WTC11 (cell line): ENCODE measurements around the gene TP53I13. TPM values are rescaled to one million over a fixed set of nuclear protein-coding genes. Genes with fewer than 3 reads are reported as not detected.

Source experiments
- ATAC-seq: fragments of 200-7000 bp; cut with Tn5 transposase; 2 replicates; pipeline ENCODE4 v1.10.0; 2021; ENCODE audit warnings: mild to moderate bottlenecking, moderate library complexity
- CTCF ChIA-PET: fragments of 300-600 bp; sonication (Branson Sonifier 250); formaldehyde crosslinking; loops from one replicate; lab custom pipeline; 2021; ENCODE audit warnings: antibody characterized with exemption; lab: Charles Lee
- POLR2A ChIA-PET: fragments of 350-600 bp; sonication (Branson Sonifier 250); formaldehyde crosslinking; loops from one replicate; lab custom pipeline; 2021; ENCODE audit warnings: antibody characterized with exemption; lab: Charles Lee
- DNase-seq: peaks from one replicate; pipeline ENCODE4 v3.0.0; 2021; ENCODE audit warnings: low spot score
- H3K27ac Mint-ChIP-seq: 2 replicates; pipeline ENCODE4 v1.8.0; 2021; ENCODE audit warnings: mixed read lengths
- H3K27me3 Mint-ChIP-seq: 2 replicates; pipeline ENCODE4 v1.8.0; 2021; ENCODE audit warnings: low read depth, mild to moderate bottlenecking, moderate library complexity, mixed read lengths
- H3K36me3 Mint-ChIP-seq: 2 replicates; pipeline ENCODE4 v1.8.0; 2021; ENCODE audit warnings: mixed read lengths
- H3K4me1 Mint-ChIP-seq: 2 replicates; pipeline ENCODE4 v1.8.0; 2022; ENCODE audit warnings: mixed read lengths
- H3K4me3 Mint-ChIP-seq: 2 replicates; pipeline ENCODE4 v1.8.0; 2021; ENCODE audit warnings: mild to moderate bottlenecking, moderate library complexity, mixed read lengths
- H3K9me3 Mint-ChIP-seq: 2 replicates; pipeline ENCODE4 v1.8.0; 2021; ENCODE audit warnings: mixed read lengths
- ATF1 ChIP-seq: sonication (generic); formaldehyde crosslinking; IDR thresholded peaks from 2 replicates; pipeline ENCODE4 v1.8.1; 2023; ENCODE audit warnings: mild to moderate bottlenecking, moderate library complexity, missing genetic modification reagents
- ATF2 ChIP-seq: sonication (generic); formaldehyde crosslinking; IDR thresholded peaks from 2 replicates; pipeline ENCODE4 v1.8.1; 2022; ENCODE audit warnings: low read depth, missing genetic modification reagents, borderline replicate concordance
- ELF4 ChIP-seq: sonication (generic); formaldehyde crosslinking; IDR thresholded peaks from 2 replicates; pipeline ENCODE4 v1.8.1; 2022; ENCODE audit warnings: low read depth, mild to moderate bottlenecking, moderate library complexity, missing genetic modification reagents
- ESRRA ChIP-seq: sonication (generic); formaldehyde crosslinking; IDR thresholded peaks from 2 replicates; pipeline ENCODE4 v1.8.1; 2022; ENCODE audit warnings: mild to moderate bottlenecking, missing genetic modification reagents, borderline replicate concordance
- FOXK1 ChIP-seq: sonication (generic); formaldehyde crosslinking; IDR thresholded peaks from 2 replicates; pipeline ENCODE4 v1.8.0; 2022; ENCODE audit warnings: mild to moderate bottlenecking, moderate library complexity, missing genetic modification reagents
- MAX ChIP-seq: sonication (generic); formaldehyde crosslinking; IDR thresholded peaks from 2 replicates; pipeline ENCODE4 v1.8.0; 2022; ENCODE audit warnings: mild to moderate bottlenecking, missing genetic modification reagents
- NFATC4 ChIP-seq: fragments of 250-450 bp; sonication (Bioruptor Pico); IDR thresholded peaks from 2 replicates; pipeline ENCODE4 v1.9.0; 2021; ENCODE audit warnings: mild to moderate bottlenecking
- NR1H2 ChIP-seq: sonication (generic); formaldehyde crosslinking; IDR thresholded peaks from 2 replicates; pipeline ENCODE4 v1.9.0; 2021; ENCODE audit warnings: mild to moderate bottlenecking, moderate library complexity, missing genetic modification reagents
- SMAD3 ChIP-seq: sonication (generic); formaldehyde crosslinking; IDR thresholded peaks from 2 replicates; pipeline ENCODE4 v1.8.0; 2022; ENCODE audit warnings: missing genetic modification reagents, mild to moderate bottlenecking, borderline replicate concordance
- STAT6 ChIP-seq: sonication (generic); formaldehyde crosslinking; conservative IDR thresholded peaks from 2 replicates; pipeline ENCODE4 v1.8.1; 2023; ENCODE audit warnings: mild to moderate bottlenecking, low read depth, missing genetic modification reagents, moderate library complexity
- ZBTB21 ChIP-seq: sonication (generic); formaldehyde crosslinking; IDR thresholded peaks from 2 replicates; pipeline ENCODE4 v1.8.1; 2023; ENCODE audit warnings: mild to moderate bottlenecking, missing genetic modification reagents, borderline replicate concordance
- ZNF671 ChIP-seq: fragments of 250-450 bp; sonication (Bioruptor Pico); IDR thresholded peaks from 2 replicates; pipeline ENCODE4 v1.8.0; 2021; ENCODE audit warnings: mild to moderate bottlenecking
- total RNA-seq: library from RNA; stranded (reverse); gene quantifications from 3 replicates; pipeline ENCODE4 v1.2.3, GENCODE V29; 2021
- TF ChIP-seq, protein P1 (sequence below): sonication (generic); formaldehyde crosslinking; IDR thresholded peaks from 2 replicates; pipeline ENCODE4 v1.8.1; 2023; ENCODE audit warnings: mild to moderate bottlenecking, moderate library complexity, missing genetic modification reagents
- TF ChIP-seq, protein P2 (sequence below): sonication (generic); formaldehyde crosslinking; IDR thresholded peaks from 2 replicates; pipeline ENCODE4 v1.8.1; 2022; ENCODE audit warnings: mild to moderate bottlenecking, missing genetic modification reagents, moderate library complexity, borderline replicate concordance
- TF ChIP-seq, protein P3 (sequence below): sonication (generic); formaldehyde crosslinking; IDR thresholded peaks from 2 replicates; pipeline ENCODE4 v1.8.1; 2023; ENCODE audit warnings: mild to moderate bottlenecking, missing genetic modification reagents

Gene TP53I13
- total RNA-seq, 1 experiment from 2014 or later: 41.9 TPM

DNA sequence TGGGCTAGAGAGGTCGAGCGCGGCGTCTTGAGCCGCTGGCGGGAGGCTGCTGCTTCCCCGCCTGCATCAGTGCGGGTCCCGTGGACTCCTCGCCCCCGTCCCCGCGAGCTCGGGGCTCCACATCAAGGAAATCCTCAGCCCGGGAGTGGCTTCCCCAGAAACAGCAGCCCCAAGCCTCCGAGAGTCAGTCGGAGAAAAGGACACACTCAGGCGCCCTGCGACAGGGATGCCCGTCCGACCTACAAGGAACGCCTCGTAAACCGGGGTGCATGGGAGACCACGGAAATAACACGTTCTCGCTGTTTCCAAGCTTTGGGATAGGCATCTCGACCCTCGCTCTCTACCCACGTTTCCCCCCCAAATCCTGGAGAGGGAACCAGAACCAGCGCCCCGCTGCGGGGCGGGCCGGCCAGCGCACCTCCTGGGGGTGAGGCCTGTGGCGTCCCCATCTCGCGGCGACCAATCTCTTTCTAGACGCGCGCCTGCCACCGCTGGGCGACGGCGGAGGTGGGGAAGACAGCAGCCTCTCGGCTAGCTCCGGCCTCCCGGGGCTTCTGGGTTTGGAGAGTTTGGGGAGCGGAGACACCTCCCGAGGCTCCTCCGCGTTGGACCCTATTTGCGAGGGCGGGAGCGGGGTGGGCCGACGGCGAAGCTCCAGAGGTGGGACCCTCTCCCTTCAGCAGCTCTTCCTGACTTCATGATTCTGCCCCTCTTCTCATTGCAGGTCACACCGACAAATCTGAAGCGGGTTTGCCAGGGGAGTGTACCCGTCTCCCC is 759 bp upstream of the TP53I13 start (continued):
- TF ChIP-seq ATF1 (no peak), ATF2 (no peak), STAT6 (CRISPR knock-in tag) (no peak)

DNA sequence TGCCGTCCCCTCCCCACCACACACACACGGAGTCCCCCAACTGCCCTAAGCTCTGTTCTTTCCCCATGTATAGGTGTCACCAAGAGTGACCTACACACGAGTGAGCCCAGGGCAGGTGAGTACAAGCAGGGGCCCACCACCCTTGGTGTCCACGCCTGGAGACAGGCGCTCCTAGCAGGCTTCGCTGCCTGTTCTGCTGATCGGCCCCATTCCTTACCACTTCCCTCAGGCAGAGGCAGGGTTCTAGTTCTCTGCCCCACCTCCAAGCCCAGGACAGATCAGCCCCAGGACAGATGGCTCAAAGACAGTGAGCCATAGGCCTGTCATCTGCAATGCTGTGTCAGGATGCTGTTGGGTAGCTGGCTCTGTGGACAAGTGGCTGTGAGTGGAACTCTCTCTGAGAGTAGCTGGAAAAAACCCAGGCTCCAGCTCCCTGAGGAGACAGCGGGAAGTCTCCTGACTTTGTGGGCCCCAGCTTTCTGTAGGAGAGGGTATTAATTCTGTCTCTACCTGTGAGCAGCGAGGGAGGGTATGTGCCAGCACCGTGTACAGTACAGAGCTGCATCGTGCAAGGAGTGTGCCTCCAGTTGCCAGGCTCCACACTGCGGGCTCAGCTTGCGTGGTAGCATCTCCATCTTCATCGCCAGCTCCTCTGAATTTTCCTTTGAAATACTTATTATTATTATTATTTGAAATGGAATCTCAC is 897 bp downstream of the TP53I13 start:
- Mint-ChIP-seq H3K27me3 (peaks cover 37% of the 10 kb centered on the region), H3K9me3 (no peaks in the 10 kb centered on the region), H3K4me1 (peaks cover 16% of the 10 kb centered on the region), H3K4me3 (peak overlapping the region; percentile 82), H3K27ac (no peak overlapping the region), H3K36me3 (peaks cover 4% of the 10 kb centered on the region; the same call in 1 of the 2 replicates)
- POLR2A ChIA-PET: no interaction called here
- ATAC-seq (no peak), DNase-seq (peak; percentile 4)
- 0 out of 2 replicates have a peak, but pooled peaks have one; percentile 4 for TF ChIP-seq MAX (CRISPR knock-in tag)
- TF ChIP-seq, protein P1, sequence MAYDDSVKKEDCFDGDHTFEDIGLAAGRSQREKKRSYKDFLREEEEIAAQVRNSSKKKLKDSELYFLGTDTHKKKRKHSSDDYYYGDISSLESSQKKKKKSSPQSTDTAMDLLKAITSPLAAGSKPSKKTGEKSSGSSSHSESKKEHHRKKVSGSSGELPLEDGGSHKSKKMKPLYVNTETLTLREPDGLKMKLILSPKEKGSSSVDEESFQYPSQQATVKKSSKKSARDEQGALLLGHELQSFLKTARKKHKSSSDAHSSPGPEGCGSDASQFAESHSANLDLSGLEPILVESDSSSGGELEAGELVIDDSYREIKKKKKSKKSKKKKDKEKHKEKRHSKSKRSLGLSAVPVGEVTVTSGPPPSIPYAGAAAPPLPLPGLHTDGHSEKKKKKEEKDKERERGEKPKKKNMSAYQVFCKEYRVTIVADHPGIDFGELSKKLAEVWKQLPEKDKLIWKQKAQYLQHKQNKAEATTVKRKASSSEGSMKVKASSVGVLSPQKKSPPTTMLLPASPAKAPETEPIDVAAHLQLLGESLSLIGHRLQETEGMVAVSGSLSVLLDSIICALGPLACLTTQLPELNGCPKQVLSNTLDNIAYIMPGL (CRISPR knock-in tag): no peak
- CTCF ChIA-PET: interaction anchor here (1.0 to 11.4 kb wide), 7 partner anchors 11 to 452 kb away, joined by 3 to 112 read pairs (median 9); partner anchors contain the start of gene ANKRD13B

- Mint-ChIP-seq H3K27ac (no peak overlapping the region), H3K9me3 (no peaks in the 10 kb centered on the region), H3K4me3 (peak overlapping the region; percentile 38; the same call in 1 of the 2 replicates), H3K36me3 (peaks cover 10% of the 10 kb centered on the region; the same call in 1 of the 2 replicates), H3K27me3 (peaks cover 27% of the 10 kb centered on the region), H3K4me1 (peaks cover 15% of the 10 kb centered on the region)
- ATAC-seq (no peak), DNase-seq (no peak)
- ChIA-PET CTCF (interaction anchor here (0.9 to 11.4 kb wide), 8 partner anchors 9 to 453 kb away, joined by 3 to 112 read pairs (median 21); partner anchors contain the start of gene ANKRD13B), POLR2A (no interaction called here)
- no peak for TF ChIP-seq NR1H2 (CRISPR knock-in tag)
- TF ChIP-seq, all 79 proteins: peak for 0
Measured at GRCh38 chr17:29570521-29570920, 2.0 kb downstream of the TP53I13 start.

GRCh38 chr17:29571486-29571882 is 3.0 kb downstream of the TP53I13 start:
- Mint-ChIP-seq H3K27ac (no peak overlapping the region), H3K4me3 (no peak overlapping the region), H3K27me3 (peaks cover 18% of the 10 kb centered on the region), H3K4me1 (peaks cover 10% of the 10 kb centered on the region), H3K36me3 (peaks cover 10% of the 10 kb centered on the region; the same call in 1 of the 2 replicates), H3K9me3 (no peaks in the 10 kb centered on the region)
- ChIA-PET CTCF (interaction anchor here (0.6 to 11.4 kb wide), 9 partner anchors 10 to 202 kb away, joined by 3 to 112 read pairs (median 11); partner anchors contain the start of gene ANKRD13B), POLR2A (interaction anchor here (0.8 kb wide), 1 partner anchor 22 kb away, joined by 3 read pairs; no protein-coding TSS in a partner anchor)
- no peak for ATAC-seq
- DNase-seq: peak; percentile 7
- TF ChIP-seq, protein P2, sequence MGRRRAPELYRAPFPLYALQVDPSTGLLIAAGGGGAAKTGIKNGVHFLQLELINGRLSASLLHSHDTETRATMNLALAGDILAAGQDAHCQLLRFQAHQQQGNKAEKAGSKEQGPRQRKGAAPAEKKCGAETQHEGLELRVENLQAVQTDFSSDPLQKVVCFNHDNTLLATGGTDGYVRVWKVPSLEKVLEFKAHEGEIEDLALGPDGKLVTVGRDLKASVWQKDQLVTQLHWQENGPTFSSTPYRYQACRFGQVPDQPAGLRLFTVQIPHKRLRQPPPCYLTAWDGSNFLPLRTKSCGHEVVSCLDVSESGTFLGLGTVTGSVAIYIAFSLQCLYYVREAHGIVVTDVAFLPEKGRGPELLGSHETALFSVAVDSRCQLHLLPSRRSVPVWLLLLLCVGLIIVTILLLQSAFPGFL (CRISPR knock-in tag): no peak
- TF ChIP-seq FOXK1 (CRISPR knock-in tag) (no peak), ZNF671 (CRISPR knock-in tag) (no peak), SMAD3 (no peak), ZBTB21 (no peak), NFATC4 (CRISPR knock-in tag) (no peak), ESRRA (CRISPR knock-in tag) (no peak), ELF4 (CRISPR knock-in tag) (no peak)
- TF ChIP-seq, protein P3, sequence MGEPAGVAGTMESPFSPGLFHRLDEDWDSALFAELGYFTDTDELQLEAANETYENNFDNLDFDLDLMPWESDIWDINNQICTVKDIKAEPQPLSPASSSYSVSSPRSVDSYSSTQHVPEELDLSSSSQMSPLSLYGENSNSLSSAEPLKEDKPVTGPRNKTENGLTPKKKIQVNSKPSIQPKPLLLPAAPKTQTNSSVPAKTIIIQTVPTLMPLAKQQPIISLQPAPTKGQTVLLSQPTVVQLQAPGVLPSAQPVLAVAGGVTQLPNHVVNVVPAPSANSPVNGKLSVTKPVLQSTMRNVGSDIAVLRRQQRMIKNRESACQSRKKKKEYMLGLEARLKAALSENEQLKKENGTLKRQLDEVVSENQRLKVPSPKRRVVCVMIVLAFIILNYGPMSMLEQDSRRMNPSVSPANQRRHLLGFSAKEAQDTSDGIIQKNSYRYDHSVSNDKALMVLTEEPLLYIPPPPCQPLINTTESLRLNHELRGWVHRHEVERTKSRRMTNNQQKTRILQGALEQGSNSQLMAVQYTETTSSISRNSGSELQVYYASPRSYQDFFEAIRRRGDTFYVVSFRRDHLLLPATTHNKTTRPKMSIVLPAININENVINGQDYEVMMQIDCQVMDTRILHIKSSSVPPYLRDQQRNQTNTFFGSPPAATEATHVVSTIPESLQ (CRISPR knock-in tag): no peak
- TF ChIP-seq, protein P1 (CRISPR knock-in tag): no peak
